GM23338 (cell line): ENCODE measurements around the gene LCMT1.

Experiments
- CREB1 ChIP-seq: fragments of 250-450 bp; sonication (Bioruptor Pico); IDR thresholded peaks from 2 replicates; pipeline ENCODE4 v1.5.0; 2020; ENCODE audit warnings: low read depth, mild to moderate bottlenecking, moderate library complexity
- EZH2phosphoT487 ChIP-seq: fragments of 200-600 bp; sonication (generic); IDR thresholded peaks from one replicate; pipeline ENCODE4 v1.8.1; 2018; ENCODE audit warnings: antibody characterized with exemption; ENCODE audit not compliant: unreplicated experiment
- POLR2AphosphoS5 ChIP-seq: IDR thresholded peaks from 2 replicates; pipeline ENCODE4 v1.6.1; 2016; ENCODE audit warnings: antibody characterized with exemption, low read depth
- TF ChIP-seq, protein P1 (sequence below), 2 experiments: fragments of 200-600 bp in 1 of 2; sonication (generic) in 1 of 2; conservative IDR thresholded peaks; 2 replicates each; pipeline versions ENCODE4 v1.5.1 to v1.6.1; 2016 to 2017; ENCODE audit warnings: antibody characterized with exemption in 2 of 2, low read depth in 2 of 2, mild to moderate bottlenecking in 2 of 2, moderate library complexity in 1 of 2

DNA sequence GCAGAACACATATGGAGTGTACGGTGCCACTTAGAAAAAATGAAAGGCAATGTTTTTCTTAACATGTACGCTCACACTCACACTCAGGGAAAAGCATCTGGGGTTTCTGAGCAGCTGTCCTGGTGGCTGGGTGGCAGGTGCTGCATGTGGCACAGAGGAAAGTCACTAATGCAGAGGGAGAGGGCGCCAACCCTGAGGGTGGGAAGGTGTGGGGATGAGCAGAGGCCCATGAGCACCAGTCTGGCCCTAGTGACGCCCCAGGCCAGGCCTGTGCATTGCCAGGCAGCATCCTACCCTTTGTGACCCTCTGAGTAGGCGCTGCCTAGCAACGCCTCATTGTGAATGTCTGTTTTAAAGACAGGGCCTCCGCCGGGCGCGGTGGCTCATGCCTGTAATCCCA, 19.1 kb upstream of the LCMT1 start:
- TF ChIP-seq EZH2phosphoT487 (no peak), CREB1 (CRISPR knock-in tag) (no peak), POLR2AphosphoS5 (no peak)
- TF ChIP-seq, protein P1, sequence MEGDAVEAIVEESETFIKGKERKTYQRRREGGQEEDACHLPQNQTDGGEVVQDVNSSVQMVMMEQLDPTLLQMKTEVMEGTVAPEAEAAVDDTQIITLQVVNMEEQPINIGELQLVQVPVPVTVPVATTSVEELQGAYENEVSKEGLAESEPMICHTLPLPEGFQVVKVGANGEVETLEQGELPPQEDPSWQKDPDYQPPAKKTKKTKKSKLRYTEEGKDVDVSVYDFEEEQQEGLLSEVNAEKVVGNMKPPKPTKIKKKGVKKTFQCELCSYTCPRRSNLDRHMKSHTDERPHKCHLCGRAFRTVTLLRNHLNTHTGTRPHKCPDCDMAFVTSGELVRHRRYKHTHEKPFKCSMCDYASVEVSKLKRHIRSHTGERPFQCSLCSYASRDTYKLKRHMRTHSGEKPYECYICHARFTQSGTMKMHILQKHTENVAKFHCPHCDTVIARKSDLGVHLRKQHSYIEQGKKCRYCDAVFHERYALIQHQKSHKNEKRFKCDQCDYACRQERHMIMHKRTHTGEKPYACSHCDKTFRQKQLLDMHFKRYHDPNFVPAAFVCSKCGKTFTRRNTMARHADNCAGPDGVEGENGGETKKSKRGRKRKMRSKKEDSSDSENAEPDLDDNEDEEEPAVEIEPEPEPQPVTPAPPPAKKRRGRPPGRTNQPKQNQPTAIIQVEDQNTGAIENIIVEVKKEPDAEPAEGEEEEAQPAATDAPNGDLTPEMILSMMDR (conservative IDR thresholded peaks at IDR 0.05; ENCODE audit: low read depth in 2 of 2): no peak
